ENCODE results near the gene RBPJ. TPM values are rescaled to one million over a fixed set of nuclear protein-coding genes. Genes with fewer than 3 reads are reported as not detected.

The RBPJ gene
- total and polyA plus RNA-seq, 2 donors: 39.5 to 185 TPM

GRCh38 chr4:26296021-26296420 is 24.8 kb upstream of the RBPJ start:
- Histone ChIP-seq H3K27ac (ENCODE audit: low read depth) (no peak overlapping the region), H3K36me3 (ENCODE audit: insufficient read depth) (no peaks in the 10 kb centered on the region), H3K4me1 (ENCODE audit: insufficient read depth) (no peaks in the 10 kb centered on the region), H3K4me3 (ENCODE audit: low read depth, low read length) (no peak overlapping the region)
- WGBS: 87% methylated on average over 2 of the region's 2 CpGs
- DNase-seq (ENCODE audit: extremely low spot score): no peak

GRCh38 chr4:26296514-26296913 is 24.3 kb upstream of the RBPJ start:
- Histone ChIP-seq H3K4me1 (ENCODE audit: insufficient read depth) (no peaks in the 10 kb centered on the region), H3K4me3 (ENCODE audit: low read depth, low read length) (no peak overlapping the region), H3K36me3 (ENCODE audit: insufficient read depth) (no peaks in the 10 kb centered on the region), H3K27ac (ENCODE audit: low read depth) (no peak overlapping the region)
- 95% methylated on average over 4 of the region's 4 CpGs for WGBS
- DNase-seq (ENCODE audit: extremely low spot score): no peak

- no peak overlapping the region for H3K4me3 ChIP-seq (ENCODE audit: low read depth, low read length)
- DNase-seq (ENCODE audit: extremely low spot score): no peak
- H3K36me3 ChIP-seq (ENCODE audit: insufficient read depth): no peaks in the 10 kb centered on the region
- no peak overlapping the region for H3K27ac ChIP-seq (ENCODE audit: low read depth)
- 86% methylated on average over 7 of the region's 7 CpGs for WGBS
- H3K4me1 ChIP-seq (ENCODE audit: insufficient read depth): no peaks in the 10 kb centered on the region
Observed at GRCh38 chr4:26297219-26297618, 23.6 kb upstream of the RBPJ start.

GRCh38 chr4:26298198-26298947 is 22.4 kb upstream of the RBPJ start:
- Histone ChIP-seq H3K36me3 (ENCODE audit: insufficient read depth) (no peaks in the 10 kb centered on the region), H3K4me3 (ENCODE audit: low read depth, low read length) (no peak overlapping the region), H3K4me1 (ENCODE audit: insufficient read depth) (no peaks in the 10 kb centered on the region), H3K27ac (ENCODE audit: low read depth) (peak overlapping the region; percentile 67)
- 32% methylated on average over 5 of the region's 5 CpGs for WGBS
- no peak for DNase-seq (ENCODE audit: extremely low spot score)

- no peaks in the 10 kb centered on the region for H3K36me3 ChIP-seq (ENCODE audit: insufficient read depth)
- no peak overlapping the region for H3K4me3 ChIP-seq (ENCODE audit: low read depth, low read length)
- no peaks in the 10 kb centered on the region for H3K4me1 ChIP-seq (ENCODE audit: insufficient read depth)
- 82% methylated on average over 9 of the region's 9 CpGs for WGBS
- H3K27ac ChIP-seq (ENCODE audit: low read depth): no peak overlapping the region
- no peak for DNase-seq (ENCODE audit: extremely low spot score)
Observed at GRCh38 chr4:26299254-26299882, 21.4 kb upstream of the RBPJ start.

- DNase-seq (ENCODE audit: extremely low spot score): no peak
- Histone ChIP-seq H3K27ac (ENCODE audit: low read depth) (no peak overlapping the region), H3K4me3 (ENCODE audit: low read depth, low read length) (no peak overlapping the region), H3K4me1 (ENCODE audit: insufficient read depth) (no peaks in the 10 kb centered on the region), H3K36me3 (ENCODE audit: insufficient read depth) (no peaks in the 10 kb centered on the region)
- WGBS: 73% methylated on average over 8 of the region's 8 CpGs
Observed at GRCh38 chr4:26300314-26301307, 20.2 kb upstream of the RBPJ start.

- Histone ChIP-seq H3K4me3 (ENCODE audit: low read depth, low read length) (no peak overlapping the region), H3K27ac (ENCODE audit: low read depth) (no peak overlapping the region), H3K36me3 (ENCODE audit: insufficient read depth) (no peaks in the 10 kb centered on the region), H3K4me1 (ENCODE audit: insufficient read depth) (no peaks in the 10 kb centered on the region)
- no peak for DNase-seq (ENCODE audit: extremely low spot score)
- 89% methylated on average over 5 of the region's 5 CpGs for WGBS
Observed at GRCh38 chr4:26302031-26302899, 18.5 kb upstream of the RBPJ start.

GRCh38 chr4:26303008-26303407 is 17.8 kb upstream of the RBPJ start:
- H3K27ac ChIP-seq (ENCODE audit: low read depth): no peak overlapping the region
- 98% methylated on average over 4 of the region's 4 CpGs for WGBS
- DNase-seq (ENCODE audit: extremely low spot score): no peak
- no peaks in the 10 kb centered on the region for H3K36me3 ChIP-seq (ENCODE audit: insufficient read depth)
- H3K4me1 ChIP-seq (ENCODE audit: insufficient read depth): no peaks in the 10 kb centered on the region
- no peak overlapping the region for H3K4me3 ChIP-seq (ENCODE audit: low read depth, low read length)

GRCh38 chr4:26307037-26307800 is 13.6 kb upstream of the RBPJ start:
- 69% methylated on average over 6 of the region's 6 CpGs for WGBS
- no peak for DNase-seq (ENCODE audit: extremely low spot score)
- H3K36me3 ChIP-seq (ENCODE audit: insufficient read depth): no peaks in the 10 kb centered on the region
- H3K4me3 ChIP-seq (ENCODE audit: low read depth, low read length): no peak overlapping the region
- no peaks in the 10 kb centered on the region for H3K4me1 ChIP-seq (ENCODE audit: insufficient read depth)
- H3K27ac ChIP-seq (ENCODE audit: low read depth): no peak overlapping the region

GRCh38 chr4:26308568-26308967 is 12.2 kb upstream of the RBPJ start:
- DNase-seq (ENCODE audit: extremely low spot score): no peak
- no peak overlapping the region for H3K27ac ChIP-seq (ENCODE audit: low read depth)
- no peaks in the 10 kb centered on the region for H3K36me3 ChIP-seq (ENCODE audit: insufficient read depth)
- H3K4me3 ChIP-seq (ENCODE audit: low read depth, low read length): no peak overlapping the region
- H3K4me1 ChIP-seq (ENCODE audit: insufficient read depth): no peaks in the 10 kb centered on the region

GRCh38 chr4:26310264-26310663 is 10.6 kb upstream of the RBPJ start:
- no peak for DNase-seq (ENCODE audit: extremely low spot score)
- WGBS: 62% methylated on average over 2 of the region's 2 CpGs

GRCh38 chr4:26311633-26312032 is 9.2 kb upstream of the RBPJ start:
- Histone ChIP-seq H3K4me1 (ENCODE audit: insufficient read depth) (no peaks in the 10 kb centered on the region), H3K36me3 (ENCODE audit: insufficient read depth) (no peaks in the 10 kb centered on the region), H3K4me3 (ENCODE audit: low read depth, low read length) (no peak overlapping the region), H3K27ac (ENCODE audit: low read depth) (no peak overlapping the region)
- no peak for DNase-seq (ENCODE audit: extremely low spot score)

More at GRCh38 chr4:26310264-26310663, 10.6 kb upstream of the RBPJ start:
- H3K27ac ChIP-seq (ENCODE audit: low read depth): no peak overlapping the region
- H3K4me1 ChIP-seq (ENCODE audit: insufficient read depth): no peaks in the 10 kb centered on the region
- no peak overlapping the region for H3K4me3 ChIP-seq (ENCODE audit: low read depth, low read length)
- H3K36me3 ChIP-seq (ENCODE audit: insufficient read depth): no peaks in the 10 kb centered on the region

Data from urinary bladder (tissue), 4 donors.